NCI-H1694 (cell line): ENCODE measurements around the gene RO60.
A peak's percentile ranks its signal among the peaks of the same experiment; 100 is the strongest.
"Not testable (repeated sequence)": the region's sequence is repeated elsewhere in the genome, so short reads cannot be mapped to it uniquely, and the experiment has no call there.

ENCODE experiments used
- DNase-seq: peaks from one replicate; lab custom pipeline; 2025; lab: John Stamatoyannopoulos, UW

The RO60 gene

GRCh38 chr1:193059282-193060114 lies at the start of gene RO60, which contains the start of gene UCHL5:
Gene RO60, plus strand, starts transcription at chr1:193059612. Its CDS starts 9,443 bp downstream, at chr1:193069055.
Gene UCHL5, minus strand, starts transcription at chr1:193059360. Its CDS starts 100 bp downstream, at chr1:193059260.
- peak; percentile 96 for DNase-seq

- no peak for DNase-seq
Measured at GRCh38 chr1:193011406-193011805, 48.0 kb upstream of the RO60 start.

DNA sequence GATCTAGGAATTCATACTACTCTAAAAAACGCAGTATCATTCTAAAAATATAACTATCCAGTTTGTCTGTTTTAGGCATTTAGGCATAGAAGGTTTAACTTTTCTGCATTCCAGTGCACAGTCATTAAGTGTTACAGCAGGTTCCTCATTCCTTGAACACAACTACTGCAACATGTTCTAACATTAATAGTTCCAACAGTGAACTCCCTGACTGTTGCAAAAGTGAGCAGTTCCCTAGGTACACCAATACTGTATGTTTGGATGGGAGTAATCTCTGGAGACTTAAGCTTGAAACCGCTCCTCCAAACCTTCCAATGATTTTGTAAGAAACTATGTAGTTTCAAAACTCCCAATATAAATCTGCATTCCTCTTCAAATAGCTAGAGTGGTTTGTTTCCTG lies 46.4 kb upstream of the RO60 start:
- DNase-seq, result no peak

DNA sequence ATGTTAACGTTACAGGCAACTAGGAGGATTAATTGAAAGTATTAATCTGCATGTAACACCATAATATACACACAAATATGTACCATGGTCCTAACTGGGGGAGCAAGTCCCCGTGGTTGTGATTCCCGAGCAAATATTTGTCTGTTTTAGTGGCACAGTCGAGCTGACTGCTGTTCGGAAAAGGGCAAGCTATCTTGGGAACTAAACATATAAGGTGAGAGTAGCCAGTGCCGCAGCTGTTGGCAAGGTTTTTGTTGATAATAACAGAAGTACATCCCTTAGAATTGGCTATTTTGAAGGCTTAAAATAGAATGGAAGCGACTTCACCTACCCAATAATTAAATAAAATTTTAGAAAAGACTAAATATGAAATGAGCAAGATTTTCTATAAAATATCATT lies 45.7 kb upstream of the RO60 start:
- no peak for DNase-seq

GRCh38 chr1:193014400-193014799 lies 45.0 kb upstream of the RO60 start:
- no peak for DNase-seq

DNA sequence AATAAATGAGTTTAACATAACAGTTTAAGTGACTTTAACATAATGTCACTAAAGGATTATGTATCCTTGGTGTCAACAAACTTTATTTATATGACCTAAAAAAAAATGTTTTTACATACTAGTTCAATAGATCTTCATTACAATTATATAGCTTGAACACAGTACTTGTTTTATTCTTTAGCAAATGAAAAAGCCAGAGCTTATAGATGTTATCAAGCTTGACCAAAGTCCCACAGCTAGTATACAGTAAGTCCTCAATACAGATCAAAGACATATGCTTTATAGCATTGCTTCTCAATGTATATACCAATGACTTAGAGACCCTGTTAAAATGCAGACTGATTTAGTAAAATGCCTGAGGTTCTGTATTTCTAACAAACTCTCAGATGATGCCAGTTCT lies 42.6 kb upstream of the RO60 start:
- DNase-seq, result no peak

- peak; percentile 54 for DNase-seq
Measured at GRCh38 chr1:193019442-193020026, 39.9 kb upstream of the RO60 start.

- DNase-seq, result no peak
Measured at GRCh38 chr1:193025218-193025617, 34.2 kb upstream of the RO60 start.

- no peak for DNase-seq
Measured at GRCh38 chr1:193030280-193030679, 29.1 kb upstream of the RO60 start.

GRCh38 chr1:193031431-193031830 lies 28.0 kb upstream of the RO60 start:
- peak; percentile 6 for DNase-seq

- DNase-seq, result not testable (repeated sequence)
Measured at GRCh38 chr1:193032643-193033427, 26.6 kb upstream of the RO60 start.

DNA sequence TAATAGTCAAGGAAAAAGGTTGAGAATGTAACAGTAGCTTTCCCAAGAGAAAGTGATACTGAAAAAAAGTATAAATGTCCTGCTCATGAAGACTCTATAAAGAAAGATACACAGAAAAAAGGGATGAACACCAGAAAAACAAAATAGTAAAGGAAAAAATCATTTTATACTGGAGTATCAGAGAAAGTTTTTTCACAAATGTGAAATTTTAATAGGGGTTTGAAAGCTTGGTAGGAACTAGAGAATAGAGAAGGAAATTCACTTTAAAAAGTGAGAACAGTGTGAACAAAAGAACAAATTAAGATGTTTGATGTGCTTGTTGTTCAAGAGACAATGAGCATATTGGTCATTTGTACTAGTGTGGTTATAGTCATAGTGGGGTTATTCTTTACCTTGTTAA lies 25.8 kb upstream of the RO60 start:
- no peak for DNase-seq

DNA sequence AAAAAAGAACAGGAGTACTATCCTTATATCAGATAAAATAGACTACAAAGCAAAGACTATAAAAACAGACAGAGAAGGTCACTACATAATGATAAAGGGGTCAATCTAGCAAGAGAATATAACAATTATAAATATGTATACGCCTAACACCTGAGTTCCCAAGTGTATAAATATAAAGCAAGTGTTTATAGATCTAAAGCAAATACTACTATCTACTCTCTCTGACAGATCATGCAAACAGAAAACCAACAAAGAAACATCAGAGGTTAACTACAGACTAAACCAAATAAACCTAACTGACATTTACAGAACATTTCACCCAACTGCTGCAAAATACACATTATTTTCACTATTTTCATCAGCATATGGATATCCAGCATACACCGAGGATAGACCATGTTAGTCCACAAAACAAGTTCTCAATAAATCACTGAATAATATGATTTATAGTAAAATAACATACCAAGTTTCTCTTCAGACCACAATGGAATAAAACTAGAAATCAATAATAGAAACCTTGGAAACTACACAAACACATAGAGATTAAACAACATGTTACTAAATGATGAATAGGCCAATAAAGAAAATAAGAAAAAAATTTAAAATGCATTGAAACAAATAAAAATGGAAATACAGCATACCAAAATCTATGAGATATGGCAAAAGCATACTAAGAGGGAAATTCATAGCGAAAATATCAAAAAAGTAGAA lies 22.9 kb upstream of the RO60 start:
- DNase-seq, result no peak

DNA sequence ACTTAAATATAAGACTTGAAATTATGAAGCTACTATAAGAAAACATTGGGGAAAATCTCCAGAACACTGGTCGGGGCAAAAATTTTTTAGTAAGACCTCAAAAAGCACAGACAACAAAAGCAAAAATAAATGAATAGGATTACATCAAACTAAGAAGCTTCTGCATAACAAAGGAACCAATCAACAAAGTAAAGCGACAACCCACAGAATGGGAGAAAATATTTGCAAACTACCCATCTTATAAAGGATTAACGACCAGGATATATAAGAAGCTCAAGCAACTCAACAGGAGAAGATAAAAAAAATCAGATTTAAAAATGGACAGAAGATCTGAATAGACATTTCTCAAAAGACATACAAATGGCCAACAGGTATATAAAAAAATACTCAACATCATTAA lies 19.4 kb upstream of the RO60 start:
- no peak for DNase-seq

DNA sequence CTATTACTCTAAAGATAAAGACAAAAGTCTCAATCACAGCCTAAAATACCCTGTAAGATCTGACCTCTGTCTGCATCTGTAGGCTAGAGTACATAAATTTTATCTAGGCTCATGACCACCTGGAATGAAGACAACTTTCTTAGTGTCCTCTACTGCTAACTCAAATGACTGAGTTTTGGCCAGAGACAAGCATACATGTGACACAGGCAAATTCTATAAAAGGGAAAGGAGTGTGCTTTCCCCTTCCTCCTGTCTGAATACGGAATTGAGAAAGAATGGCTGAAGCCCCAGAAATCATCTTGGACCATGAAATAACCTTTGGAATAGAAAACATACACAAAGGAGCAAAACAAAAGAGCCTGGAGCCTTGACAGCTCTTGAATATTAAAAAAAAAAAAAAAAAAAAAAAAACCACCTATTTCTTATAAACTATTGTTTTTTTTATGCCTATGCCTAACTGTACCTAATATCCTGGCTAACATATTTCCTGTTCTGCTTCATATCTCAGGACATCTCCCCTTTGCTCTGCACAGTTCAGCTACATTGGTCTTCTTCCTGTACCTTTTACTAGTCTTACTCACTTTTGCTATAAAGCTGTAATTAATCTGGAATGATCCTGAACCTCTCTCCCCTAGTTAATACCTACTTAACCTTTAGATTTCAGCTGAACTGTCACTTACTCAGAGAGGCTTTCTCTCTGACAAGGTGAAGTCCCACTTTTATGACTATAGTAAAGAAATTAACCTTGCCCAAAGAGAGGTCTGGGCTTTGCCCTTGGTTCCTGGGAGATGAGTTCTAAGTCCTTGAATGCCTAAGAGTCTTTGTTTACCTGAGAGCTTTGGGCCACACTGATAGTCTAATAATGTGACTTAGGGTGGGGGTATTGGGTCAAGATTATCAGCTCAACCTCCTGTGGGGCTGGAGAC lies 16.4 kb upstream of the RO60 start:
- DNase-seq, result no peak

- DNase-seq, result not testable (repeated sequence)
Measured at GRCh38 chr1:193048913-193049312, 10.5 kb upstream of the RO60 start.

- DNase-seq, result no peak
Measured at GRCh38 chr1:193054169-193054675, 5.2 kb upstream of the RO60 start.

DNA sequence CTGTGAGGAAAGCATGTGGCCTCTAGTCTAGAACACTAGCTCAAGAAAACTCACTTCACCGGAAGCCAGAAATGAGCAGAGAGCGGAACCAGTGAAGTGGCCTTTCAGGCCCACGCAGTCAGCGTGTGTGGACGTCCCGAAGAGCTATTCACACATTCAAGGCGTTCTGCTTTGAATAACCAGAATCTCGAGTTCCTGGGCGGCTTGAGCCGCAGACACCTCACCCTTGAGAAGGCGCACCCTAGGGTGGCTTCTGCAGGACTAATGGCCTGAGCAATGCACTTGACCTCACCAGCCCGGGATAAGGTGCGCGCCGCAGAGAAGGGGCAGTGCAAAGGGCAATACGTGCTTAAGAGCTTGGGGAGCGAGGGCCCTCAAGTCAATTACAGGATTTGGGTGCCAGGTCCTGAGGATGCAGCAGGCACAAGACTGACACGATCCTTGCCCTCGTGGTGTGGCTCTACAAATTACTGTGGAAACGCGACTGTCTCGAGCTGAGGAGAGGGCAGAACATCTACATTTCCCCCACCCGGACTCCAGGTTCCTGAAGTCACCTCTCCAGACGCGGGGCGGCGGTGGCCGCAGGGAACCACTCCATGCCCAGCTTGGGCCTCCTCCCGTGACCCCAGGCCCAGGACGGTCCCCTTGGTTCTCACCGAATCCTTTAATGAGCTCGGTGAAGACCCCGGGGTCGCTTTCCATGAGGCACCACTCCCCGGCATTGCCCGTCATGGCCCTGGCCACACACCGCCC lies 707 bp upstream of the RO60 start:
- DNase-seq, result no peak

- no peak for DNase-seq
Measured at GRCh38 chr1:193060115-193060403, 647 bp downstream of the RO60 start.

DNA sequence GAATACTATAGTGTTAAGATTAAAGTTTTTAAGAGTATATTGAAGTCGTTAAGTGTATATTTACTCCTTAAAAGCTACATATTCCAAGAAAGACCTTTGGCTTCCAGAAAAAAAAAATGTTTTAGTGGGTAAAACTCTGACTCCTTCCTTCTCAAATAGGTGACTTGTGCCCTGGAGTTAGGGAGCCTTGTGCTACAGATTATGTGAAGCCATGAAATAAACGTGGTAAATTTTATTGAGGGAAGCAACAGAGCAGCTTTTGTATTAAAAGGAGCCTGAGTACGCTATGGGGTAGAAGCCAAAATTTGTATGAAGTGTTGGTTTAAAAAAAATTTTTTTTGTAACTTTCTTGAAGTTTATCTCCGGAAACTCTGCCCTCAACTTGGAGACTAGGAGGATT lies 994 bp downstream of the RO60 start:
- no peak for DNase-seq
